Stimulated activated CD4-positive, alpha-beta T cell treated with anti-CD3 and anti-CD28 coated beads, Interleukin-15, amount 100 ng/mL, for 48 hours (primary cell): ENCODE measurements around the gene GAS7.

Experiments used
- DNase-seq, 2 donors: peaks; one replicate each; pipeline ENCODE4 v3.0.0-alpha.2; 2020; ENCODE audit warnings: low read depth in 2 of 2

The GAS7 gene

DNA sequence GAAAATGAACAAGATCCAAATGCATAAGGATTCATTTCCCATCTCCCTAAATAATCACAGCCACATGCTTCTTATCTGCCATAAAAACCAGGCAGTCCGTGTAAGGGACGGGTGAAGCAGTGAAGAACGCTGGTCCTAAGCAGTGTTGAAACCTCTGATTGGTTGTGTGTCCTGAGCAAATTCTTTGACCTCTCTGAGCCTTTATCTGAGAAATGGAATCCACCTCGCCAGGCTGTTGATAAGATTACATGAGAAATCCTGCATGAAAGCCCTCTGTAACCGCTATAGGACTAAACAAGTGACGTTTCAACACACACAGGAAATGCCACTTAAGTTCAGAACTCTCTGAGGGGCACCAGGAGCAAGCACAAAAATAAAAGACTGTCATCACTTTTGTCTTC is 26.8 kb downstream of the GAS7 start:
- no peak for DNase-seq

DNA sequence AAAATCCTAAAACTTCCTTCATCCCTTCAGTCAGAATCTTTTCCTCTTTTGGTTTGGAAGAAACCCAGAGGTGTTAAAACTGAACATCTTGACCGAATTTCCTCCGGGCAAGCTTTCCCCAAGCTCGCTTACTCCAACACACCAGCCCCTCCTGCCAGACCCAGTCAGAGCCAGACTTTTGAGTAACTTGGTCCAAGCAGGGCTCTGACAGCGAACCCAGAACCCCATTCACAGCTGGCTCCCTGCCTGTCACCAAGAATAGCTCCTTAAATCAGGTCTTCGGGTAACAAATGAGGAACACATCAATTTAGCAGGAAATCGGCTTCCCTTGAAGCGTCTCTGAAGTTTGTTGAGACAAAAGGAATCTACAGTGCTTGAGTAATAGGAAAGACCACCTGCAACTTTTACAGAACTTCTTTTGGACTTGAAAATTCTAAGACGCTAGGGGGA is 27.3 kb downstream of the GAS7 start:
- DNase-seq: no peak

DNA sequence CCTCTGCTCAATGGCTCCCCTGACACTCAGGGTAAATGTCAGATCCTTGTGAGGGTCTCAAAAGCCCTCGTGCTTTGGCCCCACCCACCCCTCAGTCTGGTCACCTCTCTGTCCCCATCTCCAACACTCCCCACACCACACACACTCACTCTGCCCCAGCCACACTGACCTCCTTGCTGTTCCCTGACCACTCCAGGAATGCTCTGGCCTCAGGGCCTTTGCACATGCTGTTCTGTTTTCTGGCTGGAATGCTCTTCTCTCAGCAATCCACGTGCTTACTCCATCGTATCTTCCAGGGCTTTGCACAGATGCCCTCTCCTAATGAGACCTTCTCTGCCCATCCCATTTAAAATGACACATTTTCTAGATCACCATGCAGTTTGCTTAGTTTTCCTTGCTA is 28.2 kb downstream of the GAS7 start:
- no peak for DNase-seq

DNA sequence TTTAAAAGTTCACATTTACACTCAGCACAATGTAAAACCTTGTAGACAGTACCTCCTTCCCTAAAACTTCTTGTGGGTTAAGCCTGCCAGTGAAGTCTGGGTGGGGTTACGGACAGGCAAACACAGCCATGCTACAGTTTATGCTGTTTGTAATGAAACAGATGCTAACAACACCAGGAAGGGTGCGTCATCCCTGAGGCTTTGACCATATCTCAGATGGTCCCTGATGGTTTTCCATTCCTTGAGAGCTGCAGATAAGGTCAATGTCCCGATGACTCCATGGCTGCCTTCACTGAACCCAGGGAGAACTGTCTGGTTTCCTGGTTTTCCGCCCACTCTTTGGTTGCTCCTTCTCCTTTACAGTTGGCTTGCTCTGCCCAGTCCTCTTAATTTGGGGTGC is 29.1 kb downstream of the GAS7 start:
- no peak for DNase-seq

DNA sequence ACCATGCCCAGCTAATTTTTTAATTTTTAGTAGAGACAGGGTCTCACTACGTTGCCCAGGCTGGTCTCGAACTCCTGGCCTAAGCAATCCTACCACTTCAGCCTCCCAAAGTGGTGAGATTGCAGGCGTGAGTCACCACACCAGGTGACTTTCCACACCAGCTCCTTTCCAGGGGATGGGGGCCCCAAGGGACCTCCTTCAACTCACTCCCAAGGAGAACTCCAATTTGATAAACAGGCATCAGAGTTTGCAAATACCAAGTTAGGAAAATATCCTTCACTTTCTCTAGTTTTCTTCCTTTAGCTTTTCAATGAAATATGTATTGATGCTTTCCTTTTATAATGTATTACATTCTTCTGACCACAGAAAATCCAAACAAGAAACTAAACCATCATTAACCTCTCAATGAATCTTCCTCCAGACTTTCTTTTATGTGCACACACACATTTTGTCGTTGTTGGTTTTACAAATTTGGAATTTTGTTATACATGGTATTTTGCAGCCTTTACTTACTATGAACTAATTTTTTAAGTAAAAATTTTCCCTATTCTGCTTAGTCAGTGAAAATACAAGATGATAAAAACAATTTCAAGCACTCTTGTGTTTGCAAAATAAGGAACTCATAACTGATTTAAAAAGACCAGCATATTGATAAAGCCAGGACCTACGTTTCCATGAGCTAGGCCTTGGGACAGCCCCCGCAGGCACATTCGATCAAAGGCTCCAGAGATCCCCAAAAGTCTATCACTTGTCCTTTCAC is 32.0 kb downstream of the GAS7 start:
- no peak for DNase-seq

DNA sequence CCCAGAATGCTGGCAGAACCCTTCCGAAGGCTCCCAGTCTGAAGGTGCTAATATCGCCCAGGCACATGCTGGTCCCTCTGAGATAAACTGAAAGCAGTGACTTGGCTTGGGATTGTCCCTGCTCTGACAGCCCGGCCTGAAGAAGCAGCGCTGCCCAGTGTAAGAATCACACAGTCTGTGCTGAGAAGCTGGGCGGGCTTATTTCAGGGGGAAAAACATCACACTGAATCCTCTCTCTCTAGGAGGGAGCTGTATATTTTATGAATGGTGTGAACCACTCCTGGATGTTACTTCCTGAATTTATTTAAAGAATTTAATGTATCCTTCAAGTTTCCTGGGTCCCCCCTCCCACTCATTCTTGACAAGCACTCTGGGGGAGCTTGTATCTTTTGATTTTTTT is 36.3 kb downstream of the GAS7 start:
- no peak for DNase-seq

DNA sequence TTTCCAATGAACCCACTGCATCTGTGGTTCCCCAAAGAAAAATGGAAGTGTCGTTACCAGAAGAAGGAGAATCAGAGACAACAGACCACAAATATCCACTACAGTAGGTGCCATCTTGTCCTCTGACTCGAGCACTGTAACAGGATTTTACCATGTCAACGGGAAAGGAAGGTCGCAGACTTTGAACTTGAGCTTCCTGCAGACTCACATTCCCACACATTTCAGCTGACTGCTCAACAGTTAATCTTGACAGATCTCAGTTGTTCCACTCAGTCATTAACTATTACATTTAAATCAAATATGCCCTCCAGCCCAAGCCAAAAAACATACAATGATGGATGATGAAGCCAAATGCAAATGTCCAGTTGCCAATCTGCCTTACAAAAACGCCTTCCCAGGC is 37.0 kb downstream of the GAS7 start:
- DNase-seq: no peak

DNA sequence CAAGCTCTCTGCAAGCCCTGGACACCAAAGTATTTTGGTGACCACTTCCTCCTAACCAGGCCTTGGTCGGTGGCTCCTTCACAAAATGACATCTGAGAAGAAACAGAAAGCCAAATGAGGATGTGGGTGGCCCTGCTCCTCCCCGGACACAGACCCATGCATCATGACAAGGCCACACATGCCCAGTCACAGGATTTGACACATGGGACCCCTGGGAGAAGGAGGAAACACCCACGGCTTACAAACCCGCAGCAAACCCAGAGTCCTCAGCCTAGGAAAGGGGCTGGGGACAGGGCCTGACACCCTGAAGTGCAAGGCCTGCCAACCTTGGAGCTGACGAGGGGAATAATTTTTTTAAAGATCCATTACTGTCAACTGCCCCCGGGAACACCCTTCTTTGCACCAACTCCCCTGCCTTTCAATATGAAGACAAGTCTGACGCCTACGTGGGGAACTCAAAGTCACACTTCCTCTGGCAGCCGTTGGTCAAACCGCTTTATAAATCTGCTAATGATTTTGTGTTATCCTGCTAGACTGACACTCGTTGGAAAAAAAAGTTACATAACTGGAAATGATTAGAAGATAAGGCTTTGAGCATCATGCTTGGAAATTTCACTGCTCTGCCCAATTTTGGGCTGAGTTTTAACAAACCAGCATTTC is 41.3 kb downstream of the GAS7 start:
- DNase-seq: no peak

DNA sequence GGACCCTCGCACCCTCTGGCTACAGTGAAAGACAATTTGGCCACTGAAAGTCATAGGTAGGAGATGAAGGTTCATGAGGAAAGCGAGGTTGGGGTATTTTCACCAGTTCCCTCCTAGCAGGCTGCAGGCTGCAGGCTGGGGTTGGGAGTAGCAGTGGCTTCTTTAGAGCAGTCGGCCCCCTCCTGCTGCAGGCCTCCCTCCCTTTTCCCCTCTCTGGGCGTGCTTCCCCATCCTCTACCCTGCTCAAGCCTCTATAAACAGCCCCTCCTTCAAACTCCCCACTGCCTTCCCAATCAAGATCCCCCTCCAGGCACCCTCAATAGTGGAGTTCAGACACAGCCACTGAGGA is 41.8 kb downstream of the GAS7 start:
- DNase-seq: no peak

DNA sequence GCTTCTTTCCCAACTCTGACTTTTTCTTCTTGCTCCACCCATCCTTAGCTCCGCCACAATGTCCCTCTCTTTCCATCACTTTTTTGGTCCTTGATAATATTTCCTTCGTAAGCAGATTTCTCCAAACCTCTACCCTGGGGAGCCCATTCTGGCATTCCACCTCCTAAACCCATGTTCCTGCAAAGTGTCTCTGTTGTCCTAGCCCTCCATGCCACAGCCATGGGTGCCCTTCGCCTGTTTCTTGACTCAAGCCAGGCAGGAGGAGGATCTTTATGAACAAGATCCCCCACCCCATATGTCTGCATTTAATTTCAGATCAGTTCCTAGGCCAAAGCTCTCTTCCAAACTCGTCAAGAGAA is 42.4 kb downstream of the GAS7 start:
- no peak for DNase-seq

DNA sequence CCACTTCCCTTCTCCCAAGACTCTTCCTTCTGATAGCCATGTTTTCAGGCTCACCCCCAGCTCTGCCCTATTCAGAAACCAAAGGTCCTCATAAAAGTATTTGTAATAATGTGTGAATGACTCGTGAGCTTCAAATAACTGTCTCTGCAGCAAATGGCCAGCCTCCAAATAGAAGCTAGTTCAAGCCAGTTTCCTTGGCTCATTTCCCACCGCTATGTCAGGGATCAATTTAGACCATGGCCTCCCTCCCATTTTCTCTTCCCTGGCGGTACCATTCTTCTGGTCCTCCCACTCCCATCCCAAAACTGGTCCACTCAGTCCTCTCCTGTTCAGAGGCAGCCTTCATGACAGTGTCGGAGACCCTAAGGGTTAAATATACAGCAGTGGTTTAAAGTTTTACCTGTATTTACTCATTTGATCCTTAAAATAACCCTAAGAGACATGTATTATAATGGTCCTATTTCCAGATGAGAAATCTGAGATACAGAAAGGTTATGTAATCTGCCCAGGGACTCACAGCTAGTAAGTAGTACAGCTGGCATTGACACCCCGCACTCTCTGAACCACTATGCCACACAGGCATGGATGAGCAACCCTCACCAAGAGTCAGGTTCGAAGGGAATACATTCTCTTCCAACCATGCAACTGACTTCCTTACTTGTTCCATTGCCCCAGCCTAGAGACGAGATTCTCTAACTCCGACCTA is 42.9 kb downstream of the GAS7 start:
- DNase-seq: no peak

DNA sequence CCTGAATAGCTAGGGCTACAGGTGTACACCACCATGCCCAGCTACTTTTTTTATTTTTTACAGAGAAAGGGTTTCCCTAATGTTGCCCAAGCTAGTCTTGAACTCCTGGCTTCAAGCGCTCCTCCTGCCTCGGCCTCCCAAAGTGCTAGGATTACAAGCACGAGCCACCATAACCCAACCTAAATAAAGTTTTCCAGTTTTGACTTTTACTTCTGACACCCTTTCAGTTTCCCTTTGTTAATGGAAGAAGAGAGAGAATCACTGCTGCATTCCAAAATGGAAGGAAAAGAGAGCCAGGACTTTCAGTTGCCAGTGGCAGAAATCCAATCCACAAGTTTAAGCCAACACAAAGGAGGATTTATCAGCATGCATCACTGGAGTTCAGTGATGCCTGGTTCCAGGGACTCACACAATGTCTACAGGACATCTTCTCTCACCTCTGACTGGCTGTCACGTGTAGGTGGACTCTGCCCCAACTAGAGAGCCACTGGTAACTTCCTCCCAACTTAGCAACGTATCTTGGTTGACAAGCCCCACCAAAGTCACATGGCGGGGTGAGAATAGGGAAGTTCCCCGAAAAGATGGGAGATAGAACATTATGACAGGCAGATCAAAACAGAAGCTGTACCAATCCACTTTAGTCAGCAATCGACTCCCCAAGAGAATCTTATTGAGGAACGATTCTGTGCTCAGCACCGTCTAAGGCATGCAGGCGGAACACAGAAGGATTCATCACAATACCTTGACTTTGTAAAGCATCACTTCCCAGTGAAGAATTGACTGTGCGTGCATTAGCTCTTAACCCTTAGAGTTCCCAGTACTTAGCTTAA is 46.5 kb downstream of the GAS7 start:
- DNase-seq: no peak

DNA sequence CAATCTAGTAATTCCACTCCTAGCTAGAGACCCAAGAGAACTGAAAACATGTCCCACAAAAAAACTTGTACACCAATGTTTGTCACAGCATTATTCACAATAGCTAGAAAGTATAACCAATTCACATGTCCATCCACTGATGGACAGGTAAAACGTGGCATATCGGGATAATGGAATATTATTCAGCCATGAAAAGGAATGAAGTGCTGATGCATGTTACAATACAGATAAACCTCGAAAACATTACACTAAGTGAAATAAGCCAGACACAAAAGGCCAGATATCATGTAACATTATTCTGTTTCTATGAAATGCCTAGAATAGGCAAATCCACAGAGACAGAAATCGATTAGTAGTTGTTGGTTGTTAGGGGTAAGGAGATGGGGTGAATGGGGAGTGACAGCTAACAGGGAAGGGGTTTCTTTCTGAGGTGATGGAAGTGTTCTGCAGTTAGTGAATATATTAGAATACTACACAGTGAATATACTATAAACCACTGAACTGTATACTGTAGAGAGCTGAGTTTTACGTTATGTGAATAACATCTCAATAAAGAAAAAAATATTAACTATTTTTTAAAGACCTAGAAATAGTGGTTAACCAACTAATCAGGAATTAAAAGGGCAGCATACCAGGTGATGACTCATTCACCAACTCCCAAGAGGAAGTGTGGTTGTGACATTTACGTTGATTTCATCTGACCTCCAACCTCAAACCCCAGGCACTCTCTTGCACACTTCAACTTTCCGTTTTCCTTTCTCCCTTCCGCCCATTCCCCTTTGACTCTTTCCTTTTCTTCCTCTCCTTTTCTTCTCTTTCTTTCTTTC is 48.6 kb downstream of the GAS7 start:
- no peak for DNase-seq

DNA sequence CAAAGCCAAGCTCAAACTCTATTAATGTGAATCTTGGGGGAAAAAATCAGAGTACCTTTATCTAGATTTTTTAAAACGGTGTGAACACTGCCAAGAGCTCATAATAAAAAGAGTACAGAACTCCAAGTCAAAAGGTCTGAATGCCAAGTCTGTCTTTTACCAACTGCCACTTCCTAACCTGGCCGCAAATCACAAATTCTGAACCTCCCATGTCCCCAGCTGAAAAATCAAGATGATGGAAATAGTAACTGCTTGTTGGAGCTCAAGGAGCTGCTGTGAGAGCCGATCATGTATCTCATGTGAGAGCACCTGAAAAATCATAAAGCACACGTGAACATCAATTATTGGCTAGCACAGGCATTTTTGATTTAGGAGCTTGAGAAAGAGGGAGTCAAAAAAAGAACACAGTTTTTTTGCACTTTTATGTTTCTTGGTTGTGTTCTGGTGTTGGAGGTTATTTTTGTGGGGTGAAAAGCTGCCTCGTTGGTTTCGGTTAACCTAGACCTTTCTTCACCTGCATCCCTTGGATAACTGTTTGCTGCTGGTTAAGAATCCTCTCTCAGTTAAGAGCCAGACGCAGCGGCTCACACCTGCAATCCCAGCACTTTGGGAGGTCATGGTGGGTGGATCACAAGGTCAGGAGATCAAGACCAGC is 50.5 kb downstream of the GAS7 start:
- no peak for DNase-seq

DNA sequence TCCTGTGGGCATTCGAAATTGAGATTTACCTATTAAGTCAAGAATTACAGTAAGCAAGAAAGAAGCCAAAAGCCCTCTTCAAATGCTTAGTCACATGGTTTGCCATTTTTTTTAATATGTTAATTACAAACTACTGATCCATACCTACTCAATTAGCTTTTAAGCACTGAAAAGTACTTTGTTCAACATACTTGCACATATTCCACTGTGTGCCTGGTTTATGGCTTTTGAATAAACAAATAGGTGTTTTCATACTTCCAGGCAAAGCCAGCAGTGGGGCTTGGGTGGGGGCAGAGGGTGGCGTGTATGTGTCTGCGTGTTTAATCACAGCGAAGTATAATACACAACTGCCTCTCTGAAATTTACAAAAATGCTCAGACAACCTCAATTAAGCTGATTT is 51.4 kb downstream of the GAS7 start:
- no peak for DNase-seq

DNA sequence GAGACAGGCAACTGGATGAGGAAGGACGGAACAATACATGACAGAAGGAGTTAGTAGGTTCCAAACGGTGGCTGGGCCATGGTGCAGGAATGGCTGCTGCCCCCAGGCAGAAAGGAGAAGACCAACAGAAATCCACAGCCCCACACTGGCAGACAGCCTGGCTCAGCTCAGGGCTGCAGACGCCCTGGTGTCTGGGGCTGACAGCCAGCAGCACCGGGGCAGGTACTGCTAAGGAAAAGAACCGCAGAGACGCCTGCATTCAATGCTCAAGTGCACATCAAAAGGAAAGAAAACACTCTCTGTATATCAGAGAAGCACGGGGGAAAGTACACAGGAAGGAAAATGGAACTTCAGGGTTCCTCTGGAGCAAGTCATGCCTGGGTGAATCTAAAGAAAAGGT is 53.4 kb downstream of the GAS7 start:
- DNase-seq: no peak

DNA sequence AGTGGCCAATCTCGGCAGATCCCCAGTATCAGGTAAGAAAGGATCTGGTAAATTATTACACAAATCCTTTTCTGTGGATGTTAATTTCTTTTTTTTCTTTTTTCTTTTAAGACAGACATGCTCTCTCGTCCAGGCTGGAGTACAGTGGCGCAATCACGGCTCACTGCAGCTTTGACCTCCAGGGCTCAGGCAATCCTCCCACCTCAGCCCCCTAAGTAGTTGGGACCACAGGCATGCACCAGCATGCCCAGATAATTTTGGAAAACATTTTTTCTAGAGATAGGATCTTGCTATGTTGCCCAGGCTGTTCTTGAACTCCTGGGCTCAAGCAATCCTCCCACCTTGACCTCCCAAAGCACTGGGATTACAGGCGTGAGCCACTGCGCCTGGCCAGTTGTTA is 54.0 kb downstream of the GAS7 start:
- no peak for DNase-seq

DNA sequence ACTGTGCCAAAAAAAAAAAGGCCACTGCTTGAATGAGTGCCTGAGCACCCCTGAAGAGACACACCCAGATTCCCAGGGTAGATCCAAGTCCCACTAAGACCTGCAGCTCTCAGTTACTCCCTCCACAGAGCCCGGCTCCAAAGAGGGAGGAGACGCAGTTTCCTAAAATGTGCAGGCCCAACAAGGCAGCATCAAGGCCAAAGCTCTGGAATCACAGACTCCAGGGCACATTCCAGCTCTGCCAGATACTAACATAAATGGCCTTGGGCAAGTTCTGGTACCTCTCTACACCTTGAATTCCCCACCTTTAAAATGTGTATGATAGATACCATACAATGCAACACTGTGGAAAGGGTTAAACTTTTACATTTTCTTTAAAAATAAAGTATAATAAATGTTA is 57.0 kb downstream of the GAS7 start:
- no peak for DNase-seq

DNA sequence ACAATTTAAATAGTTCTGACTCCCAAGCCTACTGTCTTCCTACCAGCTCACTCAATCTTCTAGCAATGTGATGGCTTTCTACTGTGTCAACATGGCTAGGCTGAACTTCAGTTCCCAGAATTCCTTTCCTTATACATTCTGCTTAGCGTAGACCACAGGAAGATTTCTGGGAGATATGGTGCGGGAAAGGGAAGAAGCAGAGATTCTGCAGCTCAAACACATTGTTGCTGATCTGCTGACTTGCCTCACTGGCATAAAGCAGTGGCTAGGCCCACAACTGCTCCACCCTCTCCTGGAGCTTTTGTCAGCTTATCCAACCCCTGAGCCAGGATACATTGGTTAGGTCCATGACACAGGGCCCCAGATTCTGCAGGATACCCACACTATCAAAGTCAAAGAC is 58.8 kb downstream of the GAS7 start:
- no peak for DNase-seq

DNA sequence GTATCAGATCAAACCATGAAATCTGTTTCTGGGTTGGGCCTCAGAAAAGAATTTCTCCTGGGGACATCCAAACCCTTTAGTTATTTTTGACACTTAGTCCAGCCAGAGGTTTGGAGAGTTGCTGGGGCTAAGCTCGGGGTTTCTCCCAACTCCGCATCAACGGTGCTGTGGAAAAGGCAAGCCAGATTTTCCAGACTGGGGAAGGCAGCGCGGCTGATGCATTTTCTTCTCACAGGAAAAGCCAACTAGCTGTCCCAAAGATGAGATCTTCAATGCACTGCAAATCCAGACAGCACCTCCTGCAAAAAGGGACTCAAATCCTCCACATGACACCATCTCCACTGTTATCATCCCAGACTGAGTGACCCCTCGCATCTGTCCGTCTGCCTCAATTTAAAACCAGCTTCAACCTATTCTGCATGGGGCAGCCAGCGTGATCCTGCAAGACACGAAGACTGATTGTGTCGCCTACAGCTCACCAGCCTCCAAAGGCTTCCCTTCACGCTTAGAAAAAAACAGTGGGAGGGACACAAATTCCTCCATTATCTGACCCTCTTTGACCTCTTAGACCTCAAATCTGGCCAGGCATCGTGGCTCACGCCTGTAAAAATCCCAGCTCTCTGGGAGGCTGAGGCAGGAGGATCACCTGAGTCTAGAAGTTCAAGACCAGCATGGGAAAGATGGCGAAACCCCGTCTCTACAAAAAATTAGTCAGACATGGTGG is 62.0 kb downstream of the GAS7 start:
- DNase-seq: no peak
